Ovary (tissue), 3 donors: ENCODE measurements around the gene TNRC6B.

ENCODE experiments used
- CTCF ChIP-seq, 3 donors: fragments of 450-650 bp in 2 of 3; fragments of 200-600 bp in 1 of 3; IDR thresholded peaks; one replicate each; pipeline versions ENCODE4 v1.5.1 to v1.8.0; 2016 to 2022; ENCODE audit warnings: antibody characterized with exemption in 3 of 3, mild to moderate bottlenecking in 1 of 3
- EP300 ChIP-seq: sonication (generic); formaldehyde crosslinking; IDR thresholded peaks from one replicate; pipeline ENCODE4 v1.6.1; 2017; ENCODE audit warnings: antibody characterized with exemption
- POLR2A ChIP-seq: fragments of 450-650 bp; IDR thresholded peaks from one replicate; pipeline ENCODE4 v1.6.1; 2017; ENCODE audit warnings: antibody characterized with exemption, mild to moderate bottlenecking, moderate library complexity
- donor health status: DM: no; HTN: no; CAD: no.

DNA sequence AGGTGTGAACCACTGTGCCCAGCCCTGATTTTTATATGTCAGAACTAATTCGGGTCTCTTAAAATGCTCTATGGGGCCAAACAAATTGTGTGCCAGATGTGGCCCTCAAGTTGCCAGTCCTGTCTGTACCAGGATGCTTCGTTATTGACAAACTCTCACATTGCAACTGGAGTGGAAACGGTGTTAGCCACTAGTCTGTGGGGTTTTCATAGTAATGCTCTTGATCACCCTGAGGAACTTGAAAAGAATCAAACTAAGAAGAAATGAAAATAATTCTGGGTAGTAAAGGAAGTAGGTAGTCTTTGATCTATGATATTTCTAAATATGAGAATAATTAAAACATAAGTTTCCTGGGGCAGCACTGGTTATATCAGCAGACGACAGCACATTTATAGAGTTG, 101.3 kb downstream of the TNRC6B start:
- TF ChIP-seq CTCF (IDR thresholded peaks at IDR 0.05) (no peak), EP300 (no peak), POLR2A (no peak)
